Bronchial epithelial cell (primary cell): ENCODE results near the gene TBC1D4. TPM values are rescaled to one million over a fixed set of nuclear protein-coding genes. Genes with fewer than 3 reads are reported as not detected.

Source experiments
- DNase-seq: peaks from one replicate; pipeline ENCODE4 v3.0.0-alpha.2; 2010; ENCODE audit warnings: low read depth
- FAIRE-seq: peaks from 2 replicates; lab custom pipeline; 2011; peaks lifted over from hg19 to GRCh38; lab: Jason Lieb, UNC
- H3K27me3 ChIP-seq: 2 replicates; pipeline ENCODE4 v1.5.1; 2011; ENCODE audit warnings: low read length; ENCODE audit not compliant: control insufficient read depth, insufficient read depth
- H3K36me3 ChIP-seq: 2 replicates; pipeline ENCODE4 v1.5.1; 2011; ENCODE audit warnings: low read length; ENCODE audit not compliant: control insufficient read depth, insufficient read depth
- H3K4me3 ChIP-seq: 2 replicates; pipeline ENCODE4 v1.5.1; 2011; ENCODE audit warnings: mild to moderate bottlenecking, low read depth, low read length, control low read depth
- CTCF ChIP-seq: IDR thresholded peaks from 2 replicates; pipeline ENCODE4 v1.5.1; 2011; ENCODE audit warnings: mild to moderate bottlenecking, moderate library complexity, low read length, control low read depth, inconsistent platforms; ENCODE audit not compliant: insufficient read depth, severe bottlenecking
- total RNA-seq: library from RNA; depleted of rRNA; stranded (reverse); fragments of >200 nt; gene quantifications from 2 replicates; pipeline ENCODE4 v1.2.1, GENCODE V29; 2014

TBC1D4 gene
- total RNA-seq, 1 donor from 2014 or later: 10.3 TPM

GRCh38 chr13:75514080-75514995, 32.4 kb upstream of the TBC1D4 start:
- no peaks in the 10 kb centered on the region for H3K27me3 ChIP-seq
- TF ChIP-seq CTCF: no peak
- no peak for DNase-seq
- no peak for FAIRE-seq
- H3K36me3 ChIP-seq: no peaks in the 10 kb centered on the region
- no peak overlapping the region for H3K4me3 ChIP-seq

DNA sequence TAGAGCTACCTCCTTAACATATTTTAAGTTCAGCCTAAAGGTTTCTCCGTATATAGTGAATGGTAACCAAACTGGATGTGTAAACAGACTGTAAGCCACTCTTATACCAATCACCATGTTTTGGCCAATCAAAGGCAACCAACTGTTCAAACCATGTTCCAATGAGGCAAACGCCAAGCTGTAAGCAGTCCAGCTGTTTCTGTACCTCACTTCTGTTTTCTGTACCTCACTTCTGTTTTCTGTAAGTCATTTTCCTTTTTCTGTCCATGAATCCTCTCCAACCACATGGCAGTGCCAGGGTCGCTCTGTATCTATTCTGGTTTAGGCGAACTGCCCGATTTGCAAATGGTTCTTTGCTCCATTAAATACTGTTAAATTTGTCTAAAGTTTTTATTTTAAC, 31.3 kb upstream of the TBC1D4 start:
- TF ChIP-seq CTCF: no peak
- DNase-seq: no peak
- Histone ChIP-seq H3K27me3 (no peaks in the 10 kb centered on the region), H3K4me3 (no peak overlapping the region), H3K36me3 (no peaks in the 10 kb centered on the region)
- no peak for FAIRE-seq

DNA sequence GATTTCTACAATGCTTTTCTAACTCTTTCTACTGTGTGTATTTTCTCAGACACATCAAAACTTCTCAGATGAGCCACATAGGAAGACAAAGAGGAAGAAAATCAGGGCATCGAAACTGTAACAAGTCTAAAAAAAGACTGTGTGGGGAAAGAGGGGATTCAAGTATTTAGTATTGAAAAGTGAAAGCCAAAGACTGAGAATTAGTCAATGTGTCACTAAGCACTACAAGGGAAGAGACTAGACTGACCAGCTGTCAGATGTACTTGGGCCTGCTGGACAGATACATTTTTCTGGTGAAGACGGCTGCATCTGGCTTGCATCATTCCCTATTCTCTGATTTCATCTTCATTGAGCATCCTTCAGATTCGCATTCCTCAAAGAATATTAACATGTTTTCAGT, 30.3 kb upstream of the TBC1D4 start:
- DNase-seq: no peak
- H3K4me3 ChIP-seq: no peak overlapping the region
- FAIRE-seq: no peak
- TF ChIP-seq CTCF: no peak
- H3K27me3 ChIP-seq: no peaks in the 10 kb centered on the region
- no peaks in the 10 kb centered on the region for H3K36me3 ChIP-seq

DNA sequence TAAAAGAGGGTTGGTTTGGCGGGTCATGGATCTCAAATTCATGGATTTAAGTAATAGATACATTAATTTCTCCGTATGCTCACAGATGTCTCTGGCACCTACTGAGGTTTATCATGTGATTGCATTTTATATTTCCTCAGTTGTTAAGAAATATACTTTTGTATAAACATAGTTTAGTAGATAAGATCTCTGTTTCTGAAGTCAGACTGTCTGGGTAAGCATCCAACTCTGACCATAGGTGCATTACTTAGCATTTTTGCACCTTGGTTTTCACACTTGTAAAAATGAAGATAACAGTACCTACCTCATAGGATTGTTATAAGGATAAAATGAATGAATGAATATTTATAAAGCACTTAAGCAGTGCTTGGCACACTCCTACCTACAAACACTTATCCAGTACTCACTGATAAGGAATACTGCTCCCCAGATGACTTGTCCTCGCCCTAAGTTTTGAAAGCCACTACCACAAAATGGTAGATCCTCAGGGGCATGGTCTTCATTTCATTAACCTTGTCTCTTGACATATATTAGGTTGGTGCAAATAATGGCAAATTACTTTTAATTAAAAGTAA, 29.2 kb upstream of the TBC1D4 start:
- DNase-seq: no peak
- no peak for FAIRE-seq
- Histone ChIP-seq H3K36me3 (no peaks in the 10 kb centered on the region), H3K27me3 (no peaks in the 10 kb centered on the region), H3K4me3 (no peak overlapping the region)
- no peak for TF ChIP-seq CTCF

DNA sequence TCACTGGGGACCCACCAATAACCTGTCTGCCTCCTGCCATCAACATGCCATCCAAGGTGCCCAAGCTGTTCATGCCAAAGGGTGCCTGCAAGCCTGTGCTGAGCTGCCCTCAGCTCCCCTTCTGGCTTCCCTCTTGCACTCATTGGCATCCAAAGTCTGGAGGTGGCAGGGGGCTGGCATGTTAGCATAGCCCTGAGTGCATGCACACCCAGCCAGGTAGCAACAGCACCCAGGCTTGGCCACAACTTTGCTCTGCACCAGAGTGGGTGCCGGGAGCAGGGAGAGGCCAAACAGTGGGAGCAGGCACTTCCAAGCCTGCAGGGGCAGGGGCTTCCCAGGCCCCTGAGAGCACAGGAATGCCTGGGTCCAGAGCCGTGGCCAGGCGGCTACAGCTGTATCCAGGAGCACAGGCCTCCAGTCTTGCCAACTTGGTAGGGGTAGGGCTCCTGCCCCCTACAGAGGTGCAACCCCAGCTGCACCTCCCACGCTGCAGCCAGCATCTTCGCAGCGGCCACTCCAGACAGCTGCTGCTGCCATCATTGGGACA, 26.1 kb upstream of the TBC1D4 start:
- no peaks in the 10 kb centered on the region for H3K27me3 ChIP-seq
- no peak overlapping the region for H3K4me3 ChIP-seq
- no peak for FAIRE-seq
- TF ChIP-seq CTCF: no peak
- DNase-seq: no peak
- H3K36me3 ChIP-seq: no peaks in the 10 kb centered on the region
